Measurements from ENCODE around the gene CACFD1. TPM values are rescaled to one million over a fixed set of nuclear protein-coding genes. Genes with fewer than 3 reads are reported as not detected.

Gene CACFD1
- total RNA-seq, 2 donors from 2014 or later = 15.8 to 19.5 TPM

- H3K36me3 ChIP-seq = peaks cover 8% of the 10 kb centered on the region
- no peaks in the 10 kb centered on the region for H3K9me3 ChIP-seq
- no peaks in the 10 kb centered on the region for H3K27me3 ChIP-seq (replicated peaks; ENCODE audit: insufficient read depth)
- no peak overlapping the region for H3K4me3 ChIP-seq
- ATAC-seq (ENCODE audit: insufficient number of reproducible peaks, low FRiP score, low read depth) = no peak
- TF ChIP-seq CTCF (IDR thresholded peaks at IDR 0.05) = no peak
- no peak overlapping the region for H3K27ac ChIP-seq
- no peaks in the 10 kb centered on the region for H3K4me1 ChIP-seq (ENCODE audit: control insufficient read depth in 1 of 2, low read depth in 2 of 2)
- DNase-seq (ENCODE audit: low spot score) = no peak
Measured at GRCh38 chr9:133468777-133469421, 9.1 kb downstream of the CACFD1 start.

GRCh38 chr9:133470427-133470924 lies 10.7 kb downstream of the CACFD1 start:
- ATAC-seq (ENCODE audit: insufficient number of reproducible peaks, low FRiP score, low read depth) (no peak), DNase-seq (ENCODE audit: low spot score) (no peak)
- H3K27me3 ChIP-seq (replicated peaks; ENCODE audit: insufficient read depth) = no peaks in the 10 kb centered on the region
- H3K36me3 ChIP-seq = peaks cover 4% of the 10 kb centered on the region
- no peak overlapping the region for H3K27ac ChIP-seq
- H3K4me1 ChIP-seq (ENCODE audit: control insufficient read depth in 1 of 2, low read depth in 2 of 2) = no peaks in the 10 kb centered on the region
- TF ChIP-seq CTCF (IDR thresholded peaks at IDR 0.05) = no peak
- H3K9me3 ChIP-seq = no peaks in the 10 kb centered on the region
- H3K4me3 ChIP-seq = no peak overlapping the region

DNA sequence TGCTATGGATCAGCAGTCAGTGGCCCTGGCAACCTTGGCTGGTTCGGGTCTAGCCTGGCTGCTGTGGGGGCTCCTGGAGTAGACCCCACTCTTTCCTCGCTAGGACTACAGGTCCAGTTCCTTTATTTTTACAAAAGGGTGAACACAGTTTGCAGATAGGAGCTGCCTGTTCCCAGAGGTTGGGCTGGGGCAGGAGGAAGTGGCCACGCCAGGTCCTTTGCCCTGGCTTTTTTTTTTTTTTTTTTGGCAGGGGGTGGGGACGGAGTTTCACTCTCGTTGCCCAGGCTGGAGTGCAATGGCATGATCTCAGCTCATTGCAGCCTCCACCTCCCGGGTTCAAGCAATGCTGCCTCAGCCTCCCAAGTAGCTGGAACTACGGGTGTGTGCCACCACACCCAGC lies 11.2 kb downstream of the CACFD1 start:
- Histone ChIP-seq H3K9me3 (no peaks in the 10 kb centered on the region), H3K4me1 (ENCODE audit: control insufficient read depth in 1 of 2, low read depth in 2 of 2) (no peaks in the 10 kb centered on the region), H3K27ac (no peak overlapping the region), H3K36me3 (peaks cover 4% of the 10 kb centered on the region), H3K27me3 (replicated peaks; ENCODE audit: insufficient read depth) (no peaks in the 10 kb centered on the region), H3K4me3 (no peak overlapping the region)
- DNase-seq (ENCODE audit: low spot score) = no peak
- ATAC-seq (ENCODE audit: insufficient number of reproducible peaks, low FRiP score, low read depth) = no peak
- TF ChIP-seq CTCF (IDR thresholded peaks at IDR 0.05) = no peak

DNA sequence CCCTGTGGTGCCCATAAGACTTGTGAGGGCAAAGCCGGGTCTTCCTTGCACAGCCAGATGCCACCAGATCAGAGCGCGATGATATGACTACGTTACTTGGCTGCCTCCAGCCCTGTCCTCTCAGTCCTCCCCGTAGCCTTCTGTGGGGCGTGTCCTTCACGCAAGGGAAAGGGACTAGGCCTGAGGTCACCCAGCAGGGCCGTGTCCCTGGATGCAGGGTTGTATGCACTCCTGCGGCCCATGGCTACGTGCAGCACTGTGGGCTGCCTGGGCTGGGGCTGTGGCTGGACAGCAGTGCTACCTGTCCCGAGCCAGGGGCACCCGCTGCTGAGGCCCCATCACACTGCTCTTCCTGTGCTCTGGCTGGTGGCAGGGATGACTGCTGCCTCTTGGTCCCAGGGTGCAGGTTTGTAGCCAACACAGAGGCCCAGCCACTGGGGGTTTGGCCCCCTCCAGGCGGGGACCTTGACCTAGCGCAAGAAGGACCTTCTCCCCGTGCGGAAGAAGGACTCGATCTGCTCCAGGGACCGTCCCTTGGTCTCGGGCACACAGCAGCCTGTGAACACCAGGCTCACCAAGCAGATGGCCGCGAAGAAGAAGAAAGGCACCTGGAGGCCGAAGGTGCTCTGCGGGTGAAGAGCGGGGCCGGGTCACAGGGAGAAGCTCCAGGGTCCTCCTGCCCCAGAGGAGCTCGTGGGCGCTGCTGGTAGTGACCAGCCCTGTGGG lies 11.9 kb downstream of the CACFD1 start:
- no peaks in the 10 kb centered on the region for H3K27me3 ChIP-seq (replicated peaks; ENCODE audit: insufficient read depth)
- TF ChIP-seq CTCF (IDR thresholded peaks at IDR 0.05) = no peak
- H3K27ac ChIP-seq = no peak overlapping the region
- H3K9me3 ChIP-seq = no peaks in the 10 kb centered on the region
- ATAC-seq (ENCODE audit: insufficient number of reproducible peaks, low FRiP score, low read depth) (no peak), DNase-seq (ENCODE audit: low spot score) (no peak)
- H3K4me3 ChIP-seq = no peak overlapping the region
- H3K36me3 ChIP-seq = peaks cover 4% of the 10 kb centered on the region
- H3K4me1 ChIP-seq (ENCODE audit: control insufficient read depth in 1 of 2, low read depth in 2 of 2) = no peaks in the 10 kb centered on the region

GRCh38 chr9:133472277-133472645 lies 12.5 kb downstream of the CACFD1 start:
- DNase-seq (ENCODE audit: low spot score) = no peak
- ATAC-seq (ENCODE audit: insufficient number of reproducible peaks, low FRiP score, low read depth) = no peak
- no peak for TF ChIP-seq CTCF (IDR thresholded peaks at IDR 0.05)
- no peak overlapping the region for H3K4me3 ChIP-seq
- H3K36me3 ChIP-seq = peaks cover 4% of the 10 kb centered on the region
- no peaks in the 10 kb centered on the region for H3K4me1 ChIP-seq (ENCODE audit: control insufficient read depth in 1 of 2, low read depth in 2 of 2)
- H3K9me3 ChIP-seq = no peaks in the 10 kb centered on the region
- H3K27me3 ChIP-seq (replicated peaks; ENCODE audit: insufficient read depth) = no peaks in the 10 kb centered on the region
- H3K27ac ChIP-seq = no peak overlapping the region

Measured in thoracic aorta (tissue), 2 donors.